ENCODE results near the gene CDH3. TPM values are rescaled to one million over a fixed set of nuclear protein-coding genes. Genes with fewer than 3 reads are reported as not detected.

Gene CDH3
- total RNA-seq, 1 donor from 2014 or later = not detected

- no peak overlapping the region for H3K9ac ChIP-seq (ENCODE audit: low read depth in 1 of 3, low read length in 3 of 3)
- no peak overlapping the region for H3K4me3 ChIP-seq (ENCODE audit: low read length in 3 of 3)
- no peak overlapping the region for H3K27ac ChIP-seq (ENCODE audit: low read depth, low read length)
- no peaks in the 10 kb centered on the region for H3K36me3 ChIP-seq (ENCODE audit: control insufficient read depth in 3 of 3, insufficient read depth in 3 of 3, low read length in 3 of 3)
- H3K27me3 ChIP-seq (ENCODE audit: control insufficient read depth in 3 of 3, insufficient read depth in 3 of 3, low read length in 3 of 3) = peaks cover 69 to 75% (median 74%) of the 10 kb centered on the region in 3 donors
- H3K9me3 ChIP-seq (ENCODE audit: control insufficient read depth in 3 of 3, low read length in 3 of 3) = no peaks in the 10 kb centered on the region
- H3K4me1 ChIP-seq (ENCODE audit: control insufficient read depth in 3 of 3, insufficient read depth in 3 of 3, low read length in 3 of 3) = peaks cover 3 to 6% (median 5%) of the 10 kb centered on the region in 3 donors
These were observed 631 bp downstream of the CDH3 start for GRCh38 chr16:68645494-68646388.

GRCh38 chr16:68646953-68647659 is 2.0 kb downstream of the CDH3 start:
- peaks cover 67 to 71% (median 69%) of the 10 kb centered on the region in 3 donors for H3K27me3 ChIP-seq (ENCODE audit: control insufficient read depth in 3 of 3, insufficient read depth in 3 of 3, low read length in 3 of 3)
- no peak overlapping the region for H3K4me3 ChIP-seq (ENCODE audit: low read length in 3 of 3)
- no peaks in the 10 kb centered on the region for H3K36me3 ChIP-seq (ENCODE audit: control insufficient read depth in 3 of 3, insufficient read depth in 3 of 3, low read length in 3 of 3)
- H3K4me1 ChIP-seq (ENCODE audit: control insufficient read depth in 3 of 3, insufficient read depth in 3 of 3, low read length in 3 of 3) = peaks cover 3 to 6% (median 5%) of the 10 kb centered on the region in 3 donors
- no peak overlapping the region for H3K27ac ChIP-seq (ENCODE audit: low read depth, low read length)
- no peak overlapping the region for H3K9ac ChIP-seq (ENCODE audit: low read depth in 1 of 3, low read length in 3 of 3)
- H3K9me3 ChIP-seq (ENCODE audit: control insufficient read depth in 3 of 3, low read length in 3 of 3) = no peaks in the 10 kb centered on the region

DNA sequence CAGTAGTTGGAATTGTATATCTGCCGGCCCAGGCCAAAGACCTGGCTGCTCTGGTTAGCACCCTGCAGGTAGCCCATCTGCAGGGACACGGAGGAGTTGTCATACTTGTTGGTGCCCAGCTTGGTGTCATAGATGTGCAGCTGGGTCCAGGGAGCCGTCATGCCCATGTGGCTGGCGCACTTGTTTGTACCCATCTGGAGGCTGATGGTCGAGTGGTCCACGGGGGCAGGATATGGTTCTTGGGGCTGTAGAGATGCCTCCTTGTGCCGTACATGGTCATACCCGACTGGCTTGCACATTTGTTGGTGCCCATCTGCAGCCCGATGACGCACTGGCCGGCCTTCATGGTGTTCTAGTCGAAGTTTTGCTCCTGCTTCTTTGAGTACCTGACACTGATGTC is 6.0 kb downstream of the CDH3 start:
- Histone ChIP-seq H3K36me3 (ENCODE audit: control insufficient read depth in 3 of 3, insufficient read depth in 3 of 3, low read length in 3 of 3) (no peaks in the 10 kb centered on the region), H3K27me3 (ENCODE audit: control insufficient read depth in 3 of 3, insufficient read depth in 3 of 3, low read length in 3 of 3) (peaks cover 28 to 36% (median 35%) of the 10 kb centered on the region in 3 donors), H3K27ac (ENCODE audit: low read depth, low read length) (no peak overlapping the region), H3K9me3 (ENCODE audit: control insufficient read depth in 3 of 3, low read length in 3 of 3) (no peaks in the 10 kb centered on the region), H3K4me1 (ENCODE audit: control insufficient read depth in 3 of 3, insufficient read depth in 3 of 3, low read length in 3 of 3) (no peaks in the 10 kb centered on the region), H3K4me3 (ENCODE audit: low read length in 3 of 3) (no peak overlapping the region), H3K9ac (ENCODE audit: low read depth in 1 of 3, low read length in 3 of 3) (no peak overlapping the region)

GRCh38 chr16:68652659-68653058 is 7.5 kb downstream of the CDH3 start:
- no peak overlapping the region for H3K27ac ChIP-seq (ENCODE audit: low read depth, low read length)
- no peak overlapping the region for H3K9ac ChIP-seq (ENCODE audit: low read depth in 1 of 3, low read length in 3 of 3)
- H3K9me3 ChIP-seq (ENCODE audit: control insufficient read depth in 3 of 3, low read length in 3 of 3) = no peaks in the 10 kb centered on the region
- no peaks in the 10 kb centered on the region for H3K4me1 ChIP-seq (ENCODE audit: control insufficient read depth in 3 of 3, insufficient read depth in 3 of 3, low read length in 3 of 3)
- H3K36me3 ChIP-seq (ENCODE audit: control insufficient read depth in 3 of 3, insufficient read depth in 3 of 3, low read length in 3 of 3) = no peaks in the 10 kb centered on the region
- H3K27me3 ChIP-seq (ENCODE audit: control insufficient read depth in 3 of 3, insufficient read depth in 3 of 3, low read length in 3 of 3) = peaks cover 16 to 27% (median 22%) of the 10 kb centered on the region in 3 donors
- no peak overlapping the region for H3K4me3 ChIP-seq (ENCODE audit: low read length in 3 of 3)

- no peak overlapping the region for H3K27ac ChIP-seq (ENCODE audit: low read depth, low read length)
- no peaks in the 10 kb centered on the region for H3K4me1 ChIP-seq (ENCODE audit: control insufficient read depth in 3 of 3, insufficient read depth in 3 of 3, low read length in 3 of 3)
- H3K9ac ChIP-seq (ENCODE audit: low read depth in 1 of 3, low read length in 3 of 3) = no peak overlapping the region
- no peak overlapping the region for H3K4me3 ChIP-seq (ENCODE audit: low read length in 3 of 3)
- no peaks in the 10 kb centered on the region for H3K36me3 ChIP-seq (ENCODE audit: control insufficient read depth in 3 of 3, insufficient read depth in 3 of 3, low read length in 3 of 3)
- H3K9me3 ChIP-seq (ENCODE audit: control insufficient read depth in 3 of 3, low read length in 3 of 3) = no peaks in the 10 kb centered on the region
- H3K27me3 ChIP-seq (ENCODE audit: control insufficient read depth in 3 of 3, insufficient read depth in 3 of 3, low read length in 3 of 3) = peaks cover 2 to 18% (median 8%) of the 10 kb centered on the region in 3 donors
These were observed 10.7 kb downstream of the CDH3 start for GRCh38 chr16:68655806-68656205.

- Histone ChIP-seq H3K27me3 (ENCODE audit: control insufficient read depth in 3 of 3, insufficient read depth in 3 of 3, low read length in 3 of 3) (peaks cover 2 to 18% (median 6%) of the 10 kb centered on the region in 3 donors), H3K9ac (ENCODE audit: low read depth in 1 of 3, low read length in 3 of 3) (no peak overlapping the region), H3K36me3 (ENCODE audit: control insufficient read depth in 3 of 3, insufficient read depth in 3 of 3, low read length in 3 of 3) (no peaks in the 10 kb centered on the region), H3K27ac (ENCODE audit: low read depth, low read length) (no peak overlapping the region), H3K9me3 (ENCODE audit: control insufficient read depth in 3 of 3, low read length in 3 of 3) (no peaks in the 10 kb centered on the region), H3K4me3 (ENCODE audit: low read length in 3 of 3) (no peak overlapping the region), H3K4me1 (ENCODE audit: control insufficient read depth in 3 of 3, insufficient read depth in 3 of 3, low read length in 3 of 3) (no peaks in the 10 kb centered on the region)
These were observed 11.6 kb downstream of the CDH3 start for GRCh38 chr16:68656751-68657150.

GRCh38 chr16:68658341-68658973 is 13.3 kb downstream of the CDH3 start:
- Histone ChIP-seq H3K27ac (ENCODE audit: low read depth, low read length) (no peak overlapping the region), H3K4me3 (ENCODE audit: low read length in 3 of 3) (no peak overlapping the region), H3K36me3 (ENCODE audit: control insufficient read depth in 3 of 3, insufficient read depth in 3 of 3, low read length in 3 of 3) (no peaks in the 10 kb centered on the region), H3K4me1 (ENCODE audit: control insufficient read depth in 3 of 3, insufficient read depth in 3 of 3, low read length in 3 of 3) (no peaks in the 10 kb centered on the region), H3K9me3 (ENCODE audit: control insufficient read depth in 3 of 3, low read length in 3 of 3) (no peaks in the 10 kb centered on the region), H3K27me3 (ENCODE audit: control insufficient read depth in 3 of 3, insufficient read depth in 3 of 3, low read length in 3 of 3) (peaks cover 2 to 18% (median 6%) of the 10 kb centered on the region in 3 donors), H3K9ac (ENCODE audit: low read depth in 1 of 3, low read length in 3 of 3) (no peak overlapping the region)

- H3K27ac ChIP-seq (ENCODE audit: low read depth, low read length) = no peak overlapping the region
- H3K36me3 ChIP-seq (ENCODE audit: control insufficient read depth in 3 of 3, insufficient read depth in 3 of 3, low read length in 3 of 3) = no peaks in the 10 kb centered on the region
- no peak overlapping the region for H3K9ac ChIP-seq (ENCODE audit: low read depth in 1 of 3, low read length in 3 of 3)
- H3K9me3 ChIP-seq (ENCODE audit: control insufficient read depth in 3 of 3, low read length in 3 of 3) = no peaks in the 10 kb centered on the region
- H3K27me3 ChIP-seq (ENCODE audit: control insufficient read depth in 3 of 3, insufficient read depth in 3 of 3, low read length in 3 of 3) = peaks cover 2 to 18% (median 6%) of the 10 kb centered on the region in 3 donors
- no peaks in the 10 kb centered on the region for H3K4me1 ChIP-seq (ENCODE audit: control insufficient read depth in 3 of 3, insufficient read depth in 3 of 3, low read length in 3 of 3)
- H3K4me3 ChIP-seq (ENCODE audit: low read length in 3 of 3) = no peak overlapping the region
These were observed 13.9 kb downstream of the CDH3 start for GRCh38 chr16:68658974-68659360.

DNA sequence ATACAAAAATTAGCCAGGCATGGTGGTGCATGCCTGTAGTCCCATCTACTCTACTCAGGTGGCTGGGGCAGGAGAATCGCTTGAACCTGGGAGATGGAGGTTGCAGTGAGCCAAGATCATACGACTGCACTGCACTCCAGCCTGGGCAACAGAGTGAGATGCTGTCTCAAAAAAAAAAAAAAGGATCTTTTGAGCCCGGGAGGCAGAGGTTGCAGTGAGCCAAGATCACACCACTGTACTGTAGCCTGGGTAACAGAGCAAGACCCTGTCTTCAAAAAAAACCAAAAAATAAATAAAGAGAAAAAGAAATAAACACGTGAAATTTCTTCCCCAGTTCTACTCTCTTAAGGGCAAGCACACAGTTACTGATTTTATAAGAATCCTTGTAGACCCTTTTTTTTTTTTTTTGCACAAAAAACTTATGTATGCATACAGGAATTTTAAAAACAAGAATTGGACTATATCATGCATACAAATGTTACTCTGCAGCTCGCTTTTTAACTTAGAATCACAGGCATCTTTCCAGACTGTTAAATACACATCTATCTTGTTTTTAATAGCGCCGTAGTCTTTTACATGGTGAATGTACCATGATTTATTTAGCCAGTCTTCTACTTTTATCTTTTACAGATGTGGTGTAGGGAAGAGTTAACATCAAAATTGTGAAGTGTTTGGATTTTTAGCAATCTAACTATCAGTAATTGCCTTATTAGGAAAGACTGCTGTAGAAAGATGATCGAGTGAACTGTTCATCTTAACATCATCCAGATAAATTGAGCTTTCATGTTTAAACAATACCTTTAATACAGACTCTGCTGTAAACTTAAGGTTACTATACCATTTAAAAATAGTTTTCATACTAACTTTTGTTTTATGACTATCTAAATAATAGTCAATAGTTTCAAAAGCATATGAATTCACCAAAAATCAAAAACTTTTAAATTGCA is 14.6 kb downstream of the CDH3 start:
- Histone ChIP-seq H3K27me3 (ENCODE audit: control insufficient read depth in 3 of 3, insufficient read depth in 3 of 3, low read length in 3 of 3) (peaks cover 2 to 18% (median 6%) of the 10 kb centered on the region in 3 donors), H3K9ac (ENCODE audit: low read depth in 1 of 3, low read length in 3 of 3) (no peak overlapping the region), H3K9me3 (ENCODE audit: control insufficient read depth in 3 of 3, low read length in 3 of 3) (no peaks in the 10 kb centered on the region), H3K36me3 (ENCODE audit: control insufficient read depth in 3 of 3, insufficient read depth in 3 of 3, low read length in 3 of 3) (no peaks in the 10 kb centered on the region), H3K27ac (ENCODE audit: low read depth, low read length) (no peak overlapping the region), H3K4me1 (ENCODE audit: control insufficient read depth in 3 of 3, insufficient read depth in 3 of 3, low read length in 3 of 3) (no peaks in the 10 kb centered on the region), H3K4me3 (ENCODE audit: low read length in 3 of 3) (no peak overlapping the region)

Data from skeletal muscle tissue (tissue), 4 donors.